GM12873 (cell line): Measurements from ENCODE around the gene CITED4.

Source experiments
- TF ChIP-seq, protein P1 (sequence below): IDR thresholded peaks from 2 replicates; pipeline ENCODE4 v1.5.1; 2012; ENCODE audit warnings: low read depth, mild to moderate bottlenecking, moderate library complexity, low read length, control low read depth; ENCODE audit not compliant: insufficient read depth; ENCODE audit errors: missing control alignments

The CITED4 gene

GRCh38 chr1:40884055-40884795 is 22.1 kb upstream of the CITED4 start:
- TF ChIP-seq, protein P1, sequence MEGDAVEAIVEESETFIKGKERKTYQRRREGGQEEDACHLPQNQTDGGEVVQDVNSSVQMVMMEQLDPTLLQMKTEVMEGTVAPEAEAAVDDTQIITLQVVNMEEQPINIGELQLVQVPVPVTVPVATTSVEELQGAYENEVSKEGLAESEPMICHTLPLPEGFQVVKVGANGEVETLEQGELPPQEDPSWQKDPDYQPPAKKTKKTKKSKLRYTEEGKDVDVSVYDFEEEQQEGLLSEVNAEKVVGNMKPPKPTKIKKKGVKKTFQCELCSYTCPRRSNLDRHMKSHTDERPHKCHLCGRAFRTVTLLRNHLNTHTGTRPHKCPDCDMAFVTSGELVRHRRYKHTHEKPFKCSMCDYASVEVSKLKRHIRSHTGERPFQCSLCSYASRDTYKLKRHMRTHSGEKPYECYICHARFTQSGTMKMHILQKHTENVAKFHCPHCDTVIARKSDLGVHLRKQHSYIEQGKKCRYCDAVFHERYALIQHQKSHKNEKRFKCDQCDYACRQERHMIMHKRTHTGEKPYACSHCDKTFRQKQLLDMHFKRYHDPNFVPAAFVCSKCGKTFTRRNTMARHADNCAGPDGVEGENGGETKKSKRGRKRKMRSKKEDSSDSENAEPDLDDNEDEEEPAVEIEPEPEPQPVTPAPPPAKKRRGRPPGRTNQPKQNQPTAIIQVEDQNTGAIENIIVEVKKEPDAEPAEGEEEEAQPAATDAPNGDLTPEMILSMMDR, result no peak

- TF ChIP-seq, protein P1, result no peak
Observed at GRCh38 chr1:40880813-40881549, 18.8 kb upstream of the CITED4 start.

- TF ChIP-seq, protein P1, result no peak
Observed at GRCh38 chr1:40879482-40880175, 17.5 kb upstream of the CITED4 start.

GRCh38 chr1:40878906-40879305 is 16.7 kb upstream of the CITED4 start:
- TF ChIP-seq, protein P1, result no peak

- TF ChIP-seq, protein P1, result no peak
Observed at GRCh38 chr1:40877698-40878097, 15.5 kb upstream of the CITED4 start.

DNA sequence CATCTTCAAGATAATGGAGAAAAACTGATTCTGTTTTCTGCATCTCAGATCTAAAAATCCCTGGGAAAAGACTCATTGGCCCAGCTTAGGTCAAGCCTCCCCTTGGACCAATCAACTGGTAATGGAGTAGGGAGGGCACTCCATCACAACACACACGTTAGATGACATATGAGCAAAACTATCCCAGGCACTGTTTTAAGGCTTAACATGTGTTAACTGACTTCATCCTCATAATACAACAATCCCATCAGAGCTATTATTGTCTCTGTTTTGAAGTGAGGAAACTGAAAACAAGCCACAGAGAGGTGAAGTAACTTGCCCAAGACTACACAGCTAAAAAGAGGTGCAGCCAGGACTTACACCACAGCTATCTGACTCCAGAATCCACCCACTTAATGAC is 14.7 kb upstream of the CITED4 start:
- TF ChIP-seq, protein P1, result no peak

- TF ChIP-seq, protein P1, result no peak
Observed at GRCh38 chr1:40876436-40876761, 14.2 kb upstream of the CITED4 start.
